ENCODE results near the gene HMGCS1.

- no peak for TF ChIP-seq CTCF (IDR thresholded peaks at IDR 0.05; ENCODE audit: insufficient read depth, low read length)
- TF ChIP-seq REST (IDR thresholded peaks at IDR 0.05; ENCODE audit: insufficient replicate concordance, low read depth), result no peak
Measured at GRCh38 chr5:43358726-43359125, 45.5 kb upstream of the HMGCS1 start.
